NT2/D1 (cell line): ENCODE data around the gene INPP4A.

Experiments used
- YY1 ChIP-seq: IDR thresholded peaks from 2 replicates; pipeline ENCODE4 v1.6.1; 2011; ENCODE audit not compliant: insufficient read length, insufficient read depth
- ZNF274 ChIP-seq: IDR thresholded peaks from 2 replicates; pipeline ENCODE4 v1.6.1; 2011; ENCODE audit warnings: mild to moderate bottlenecking, low read depth, low read length

DNA sequence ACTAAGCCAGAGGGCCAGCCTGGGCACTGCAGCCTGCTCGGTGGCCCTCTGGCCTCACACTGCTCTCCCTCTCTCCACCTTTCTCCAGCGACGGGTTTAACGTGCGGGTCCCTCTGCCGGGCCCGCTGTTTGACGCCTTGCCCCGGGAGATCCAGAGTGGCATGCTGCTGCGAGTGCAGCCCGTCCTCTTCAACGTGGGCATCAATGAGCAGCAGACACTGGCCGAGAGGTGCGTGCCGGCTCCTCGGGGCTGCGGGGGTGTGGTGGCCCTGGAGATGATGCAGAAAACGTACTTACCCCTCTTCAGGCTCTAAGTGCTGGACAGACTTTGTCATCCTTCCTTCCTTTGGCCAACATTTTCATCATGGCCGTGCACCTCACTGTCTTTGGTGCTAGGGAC lies 121.3 kb downstream of the INPP4A start:
- no peak for TF ChIP-seq YY1
- TF ChIP-seq ZNF274 = no peak
